ENCODE data around the gene FOXL1. TPM values are rescaled to one million over a fixed set of nuclear protein-coding genes. Genes with fewer than 3 reads are reported as not detected.

Gene FOXL1
- polyA plus RNA-seq, 2 of the 4 experiments (the other 2 are of a cell fraction) = 0.48 to 0.70 TPM

GRCh38 chr16:86563469-86564345 lies 14.6 kb upstream of the FOXL1 start (continued):
- TF ChIP-seq HOXB13 (CRISPR knock-in tag; IDR thresholded peaks at IDR 0.05; ENCODE audit: low read depth) (no peak), HMGXB4 (CRISPR knock-in tag; IDR thresholded peaks at IDR 0.05; ENCODE audit: borderline replicate concordance) (no peak), ZNF302 (CRISPR knock-in tag; IDR thresholded peaks at IDR 0.05) (no peak), PHF8 (IDR thresholded peaks at IDR 0.05; ENCODE audit: borderline replicate concordance, low read depth) (no peak), MAX (IDR thresholded peaks at IDR 0.05) (peak; percentile 55), NPAS2 (CRISPR knock-in tag; IDR thresholded peaks at IDR 0.05; ENCODE audit: borderline replicate concordance) (no peak), REST (IDR thresholded peaks at IDR 0.05) (no peak), BHLHE40 (IDR thresholded peaks at IDR 0.05; ENCODE audit: low read depth, low read length) (no peak), HOXA7 (CRISPR knock-in tag; IDR thresholded peaks at IDR 0.05) (no peak), HEYL (CRISPR knock-in tag; IDR thresholded peaks at IDR 0.05) (no peak), SMC3 (IDR thresholded peaks at IDR 0.05) (peak; percentile 100), E2F6 (IDR thresholded peaks at IDR 0.05; ENCODE audit: borderline replicate concordance, low read depth) (peak; percentile 38; the same call in 1 of the 2 replicates), FOSL2 (IDR thresholded peaks at IDR 0.05) (no peak), FOSL2 (CRISPR knock-in tag; IDR thresholded peaks at IDR 0.05) (no peak), ZFP36 (IDR thresholded peaks at IDR 0.05; ENCODE audit: borderline replicate concordance, partially characterized antibody) (no peak), RCOR1 (IDR thresholded peaks at IDR 0.05; ENCODE audit: low read depth, low read length) (no peak), RFX5 (IDR thresholded peaks at IDR 0.05) (no peak), HES2 (IDR thresholded peaks at IDR 0.05) (no peak), EHF (CRISPR knock-in tag; IDR thresholded peaks at IDR 0.05) (no peak), RAD21 (conservative IDR thresholded peaks at IDR 0.05 in 1 of 2, IDR thresholded peaks at IDR 0.05 in 1 of 2) (peak; percentile 100), POLR2A (IDR thresholded peaks at IDR 0.05; ENCODE audit: low read length) (no peak)
